SK-N-MC (cell line): Measurements from ENCODE around the gene SBF2.

ENCODE experiments used
- EZH2 ChIP-seq: fragments of 200-600 bp; sonication (generic); IDR thresholded peaks from one replicate; pipeline ENCODE4 v1.6.1; 2017; ENCODE audit warnings: antibody characterized with exemption
- POLR2AphosphoS5 ChIP-seq: IDR thresholded peaks from 2 replicates; pipeline ENCODE4 v1.6.1; 2012; ENCODE audit warnings: mild to moderate bottlenecking, low read depth, low read length, borderline replicate concordance

DNA sequence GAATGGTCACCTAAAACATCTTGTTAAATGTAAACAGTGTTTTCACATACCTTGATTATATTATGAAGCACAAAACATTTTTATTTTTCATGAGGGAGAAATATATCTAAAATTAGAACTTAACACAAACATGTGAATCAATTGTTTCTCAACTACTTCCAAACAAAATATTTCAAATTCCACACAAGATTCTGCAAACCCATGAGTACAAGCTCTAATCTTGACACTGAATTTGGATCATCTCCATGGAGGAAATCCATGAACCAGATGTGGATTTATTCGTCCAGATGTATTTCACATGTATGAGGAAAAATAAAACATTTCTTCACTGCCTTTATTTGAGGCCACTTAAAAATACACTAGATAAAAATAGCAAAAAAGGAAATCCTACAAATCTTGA, 184.2 kb downstream of the SBF2 start:
- TF ChIP-seq EZH2 (no peak), POLR2AphosphoS5 (no peak)
